HCT116 (cell line): ENCODE results near the gene TMEM26. TPM values are rescaled to one million over a fixed set of nuclear protein-coding genes. Genes with fewer than 3 reads are reported as not detected.

Experiments
- ATAC-seq: fragments of 200-7000 bp; cut with Tn5 transposase; 2 replicates; pipeline ENCODE4 v1.9.1; 2020; ENCODE audit warnings: mild to moderate bottlenecking, moderate library complexity
- BruUV-seq: library from RNA; stranded (reverse); fragments of 400-500 nt; replicated peaks from 2 replicates; lab custom pipeline; 2021; lab: Mats Ljungman, UMichigan
- CTCF ChIA-PET: fragments of 300-600 bp; sonication (Branson Sonifier 250); formaldehyde crosslinking; loops from one replicate; lab custom pipeline; 2021; ENCODE audit warnings: antibody characterized with exemption; lab: Charles Lee
- POLR2A ChIA-PET: fragments of 300-600, 350-600 bp; sonication (Branson Sonifier 250); formaldehyde crosslinking; loops from one replicate; lab custom pipeline; 2021; ENCODE audit warnings: antibody characterized with exemption; lab: Charles Lee
- RAD21 ChIA-PET, 2 experiments: fragments of 300-600 bp; sonication (Branson Sonifier 250); formaldehyde crosslinking; loops; one replicate each; lab custom pipeline; 2023; ENCODE audit warnings: low total read pairs in 2 of 2; ENCODE audit not compliant: uncharacterized antibody in 2 of 2, unreplicated experiment in 2 of 2, low non-redundant PET in 1 of 2; lab: Charles Lee
- DNase-seq: peaks from one replicate; pipeline ENCODE4 v3.0.0-alpha.2; 2010; ENCODE audit warnings: low read depth, low spot score
- H2AFZ ChIP-seq: fragments of 200-600 bp; shearing (Covaris generic), sonication (generic); 2 replicates; pipeline ENCODE4 v1.6.1; 2017; ENCODE audit warnings: low read depth, mixed run types, mixed read lengths, antibody characterized with exemption, low read length; ENCODE audit not compliant: poor library complexity, severe bottlenecking
- H3K27ac ChIP-seq: 2 replicates; pipeline ENCODE4 v1.5.1; 2012; ENCODE audit warnings: low read depth, low read length
- H3K27me3 ChIP-seq: fragments of 200-600 bp; sonication (generic); 2 replicates; pipeline ENCODE4 v1.6.1; 2016; ENCODE audit warnings: mixed run types, low read length, mixed read lengths; ENCODE audit not compliant: insufficient read depth
- H3K36me3 ChIP-seq, 2 experiments: fragments of 200-500 bp in 1 of 2; fragments of 200-600 bp in 1 of 2; sonication (Bioruptor generic) in 1 of 2; sonication (generic) in 1 of 2; 2 replicates each; pipeline versions ENCODE4 v1.5.1 to v1.6.1; 2014 to 2016; ENCODE audit warnings: low read length in 2 of 2, inconsistent platforms in 1 of 2, mixed read lengths in 1 of 2, mixed run types in 1 of 2; ENCODE audit not compliant: insufficient read depth in 2 of 2, control insufficient read depth in 1 of 2
- H3K4me1 ChIP-seq, 2 experiments: fragments of 200-600 bp in 1 of 2; sonication (generic) in 1 of 2; 2 replicates each; pipeline versions ENCODE4 v1.5.1 to v1.6.1; 2012 to 2017; ENCODE audit warnings: low read length in 2 of 2, inconsistent platforms in 1 of 2, mild to moderate bottlenecking in 1 of 2, mixed read lengths in 1 of 2, mixed run types in 1 of 2, moderate library complexity in 1 of 2; ENCODE audit not compliant: insufficient read depth in 2 of 2, control insufficient read depth in 1 of 2
- H3K4me2 ChIP-seq: fragments of 200-600 bp; sonication (generic); 2 replicates; pipeline ENCODE4 v1.6.1; 2017; ENCODE audit warnings: mixed run types, low read length, mixed read lengths
- H3K4me3 ChIP-seq, 2 experiments: fragments of 200-600 bp in 1 of 2; sonication (generic) in 1 of 2; replicated peaks in 1 of 2; 2 replicates each; pipeline ENCODE4 v1.5.1; 2011 to 2016; ENCODE audit warnings: low read length in 2 of 2, control low read depth in 1 of 2, low read depth in 1 of 2, mild to moderate bottlenecking in 1 of 2, mixed read lengths in 1 of 2, mixed run types in 1 of 2
- H3K79me2 ChIP-seq: fragments of 200-600 bp; sonication (generic); 2 replicates; pipeline ENCODE4 v1.6.1; 2017; ENCODE audit warnings: mild to moderate bottlenecking, mixed run types, low read length, moderate library complexity, mixed read lengths; ENCODE audit not compliant: insufficient read depth
- H3K9ac ChIP-seq: fragments of 200-600 bp; sonication (generic); 2 replicates; pipeline ENCODE4 v1.6.1; 2016; ENCODE audit warnings: low read length, mixed read lengths
- H3K9me2 ChIP-seq: fragments of 200-600 bp; sonication (generic), shearing (Covaris generic); 2 replicates; pipeline ENCODE4 v1.6.1; 2017; ENCODE audit warnings: mixed run types, mild to moderate bottlenecking, moderate library complexity; ENCODE audit not compliant: insufficient read depth
- H3K9me3 ChIP-seq, 2 experiments: fragments of 200-500 bp in 1 of 2; fragments of 200-600 bp in 1 of 2; sonication (Bioruptor generic) in 1 of 2; sonication (generic) in 1 of 2; 2 replicates each; pipeline ENCODE4 v1.6.1; 2014 to 2017; ENCODE audit warnings: low read length in 2 of 2, mixed read lengths in 2 of 2, inconsistent platforms in 1 of 2, low read depth in 1 of 2, mild to moderate bottlenecking in 1 of 2, mixed run types in 1 of 2, moderate library complexity in 1 of 2; ENCODE audit not compliant: control insufficient read depth in 1 of 2, insufficient read depth in 1 of 2
- H4K20me1 ChIP-seq: fragments of 200-600 bp; sonication (generic), shearing (Covaris generic); 2 replicates; pipeline ENCODE4 v1.6.1; 2017; ENCODE audit warnings: mixed run types, mild to moderate bottlenecking, moderate library complexity; ENCODE audit not compliant: insufficient read depth
- CBX3 ChIP-seq: IDR thresholded peaks from 2 replicates; pipeline ENCODE4 v1.6.1; 2012; ENCODE audit warnings: low read depth
- EGR1 ChIP-seq: IDR thresholded peaks from 2 replicates; pipeline ENCODE4 v1.6.1; 2012; ENCODE audit warnings: low read depth
- ELF1 ChIP-seq: IDR thresholded peaks from 2 replicates; pipeline ENCODE4 v1.6.1; 2012; ENCODE audit warnings: low read depth, borderline replicate concordance
- EZH2phosphoT487 ChIP-seq: fragments of 200-600 bp; IDR thresholded peaks from 2 replicates; pipeline ENCODE4 v1.6.1; 2018; ENCODE audit warnings: antibody characterized with exemption, borderline replicate concordance
- FOSL1 ChIP-seq: IDR thresholded peaks from 2 replicates; pipeline ENCODE4 v1.6.1; 2012; ENCODE audit warnings: low read depth
- JUND ChIP-seq: IDR thresholded peaks from 2 replicates; pipeline ENCODE4 v1.6.1; 2012
- POLR2A ChIP-seq: IDR thresholded peaks from 2 replicates; pipeline ENCODE4 v1.7.0; 2011; ENCODE audit warnings: borderline replicate concordance; ENCODE audit not compliant: insufficient read depth, insufficient read length; ENCODE audit errors: extremely low read depth
- RAD21 ChIP-seq: IDR thresholded peaks from 2 replicates; pipeline ENCODE4 v1.6.1; 2012; ENCODE audit warnings: low read depth, mild to moderate bottlenecking
- SIN3A ChIP-seq: IDR thresholded peaks from 2 replicates; pipeline ENCODE4 v1.6.1; 2012; ENCODE audit warnings: low read depth
- SP1 ChIP-seq: IDR thresholded peaks from 2 replicates; pipeline ENCODE4 v1.6.1; 2012; ENCODE audit warnings: low read depth
- ZFX ChIP-seq: fragments of 450-650 bp; IDR thresholded peaks from 2 replicates; pipeline ENCODE4 v1.6.1; 2017
- ZNF274 ChIP-seq: fragments of 200-500 bp; sonication (Bioruptor generic); IDR thresholded peaks from 2 replicates; pipeline ENCODE4 v1.6.1; 2014; ENCODE audit warnings: mild to moderate bottlenecking, low read depth, low read length, inconsistent platforms
- intact Hi-C: fragments of 100-400 bp; cut with micrococcal nuclease; formaldehyde crosslinking; loops from 2 replicates; pipeline ENCODE4 v1.10.0; 2022
- total RNA-seq: library from RNA; stranded (reverse); gene quantifications from one replicate; pipeline ENCODE4 v1.2.1, GENCODE V29; 2021; ENCODE audit not compliant: unreplicated experiment
- TF ChIP-seq, protein P1 (sequence below): IDR thresholded peaks from 2 replicates; pipeline ENCODE4 v1.6.1; 2012; ENCODE audit warnings: low read depth
- TF ChIP-seq, protein P2 (sequence below), 3 experiments: fragments of 200-600 bp in 1 of 3; sonication (generic) in 1 of 3; IDR thresholded peaks in 2 of 3; conservative IDR thresholded peaks in 1 of 3; 2 replicates each; pipeline ENCODE4 v1.5.1; 2012 to 2017; ENCODE audit warnings: low read depth in 2 of 3, low read length in 2 of 3, antibody characterized with exemption in 1 of 3, borderline replicate concordance in 1 of 3, control low read depth in 1 of 3, mild to moderate bottlenecking in 1 of 3, mixed read lengths in 1 of 3, mixed run types in 1 of 3, moderate library complexity in 1 of 3; ENCODE audit not compliant: insufficient read depth in 1 of 3
- TF ChIP-seq, protein P3 (sequence below): IDR thresholded peaks from 2 replicates; pipeline ENCODE4 v1.6.1; 2012

TMEM26 gene
- total RNA-seq, 1 experiment from 2014 or later: not detected

DNA sequence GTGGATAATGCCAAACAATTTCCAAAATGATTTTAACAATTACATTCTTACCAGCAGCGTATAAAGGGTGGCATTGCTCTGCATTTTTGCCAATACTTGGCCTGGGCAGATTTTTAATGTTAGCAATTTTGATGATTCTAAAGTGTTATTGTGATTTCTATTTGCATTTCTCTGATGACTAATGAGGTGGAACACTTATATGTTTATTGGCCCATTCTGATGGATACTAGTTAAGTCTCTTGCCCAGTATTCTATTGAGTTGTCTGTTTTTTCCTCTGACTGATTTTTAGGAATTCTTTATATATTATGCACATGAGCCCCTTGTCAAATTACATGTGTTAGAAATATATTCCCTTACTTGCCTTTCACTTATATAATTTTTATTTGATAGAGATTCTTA is 86.8 kb downstream of the TMEM26 start:
- ChIA-PET CTCF (no interaction called here), RAD21 (no interaction called here), POLR2A (no interaction called here)
- Histone ChIP-seq H3K4me2 (no peak overlapping the region), H4K20me1 (no peaks in the 10 kb centered on the region), H3K4me3 (no peak overlapping the region), H3K9me2 (no peaks in the 10 kb centered on the region), H2AFZ (no peak overlapping the region), H3K9me3 (no peaks in the 10 kb centered on the region), H3K4me1 (no peaks in the 10 kb centered on the region), H3K27me3 (no peaks in the 10 kb centered on the region), H3K36me3 (no peaks in the 10 kb centered on the region), H3K9ac (no peak overlapping the region), H3K79me2 (no peaks in the 10 kb centered on the region), H3K27ac (no peak overlapping the region)
- intact Hi-C loops: no loop called here
- no peak for ATAC-seq
- no TSS peak for BruUV-seq
- no peak for DNase-seq
- no peak for TF ChIP-seq CBX3
- TF ChIP-seq EGR1: no peak
- no peak for TF ChIP-seq SIN3A
- TF ChIP-seq SP1: no peak
- TF ChIP-seq, protein P1, sequence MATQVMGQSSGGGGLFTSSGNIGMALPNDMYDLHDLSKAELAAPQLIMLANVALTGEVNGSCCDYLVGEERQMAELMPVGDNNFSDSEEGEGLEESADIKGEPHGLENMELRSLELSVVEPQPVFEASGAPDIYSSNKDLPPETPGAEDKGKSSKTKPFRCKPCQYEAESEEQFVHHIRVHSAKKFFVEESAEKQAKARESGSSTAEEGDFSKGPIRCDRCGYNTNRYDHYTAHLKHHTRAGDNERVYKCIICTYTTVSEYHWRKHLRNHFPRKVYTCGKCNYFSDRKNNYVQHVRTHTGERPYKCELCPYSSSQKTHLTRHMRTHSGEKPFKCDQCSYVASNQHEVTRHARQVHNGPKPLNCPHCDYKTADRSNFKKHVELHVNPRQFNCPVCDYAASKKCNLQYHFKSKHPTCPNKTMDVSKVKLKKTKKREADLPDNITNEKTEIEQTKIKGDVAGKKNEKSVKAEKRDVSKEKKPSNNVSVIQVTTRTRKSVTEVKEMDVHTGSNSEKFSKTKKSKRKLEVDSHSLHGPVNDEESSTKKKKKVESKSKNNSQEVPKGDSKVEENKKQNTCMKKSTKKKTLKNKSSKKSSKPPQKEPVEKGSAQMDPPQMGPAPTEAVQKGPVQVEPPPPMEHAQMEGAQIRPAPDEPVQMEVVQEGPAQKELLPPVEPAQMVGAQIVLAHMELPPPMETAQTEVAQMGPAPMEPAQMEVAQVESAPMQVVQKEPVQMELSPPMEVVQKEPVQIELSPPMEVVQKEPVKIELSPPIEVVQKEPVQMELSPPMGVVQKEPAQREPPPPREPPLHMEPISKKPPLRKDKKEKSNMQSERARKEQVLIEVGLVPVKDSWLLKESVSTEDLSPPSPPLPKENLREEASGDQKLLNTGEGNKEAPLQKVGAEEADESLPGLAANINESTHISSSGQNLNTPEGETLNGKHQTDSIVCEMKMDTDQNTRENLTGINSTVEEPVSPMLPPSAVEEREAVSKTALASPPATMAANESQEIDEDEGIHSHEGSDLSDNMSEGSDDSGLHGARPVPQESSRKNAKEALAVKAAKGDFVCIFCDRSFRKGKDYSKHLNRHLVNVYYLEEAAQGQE: no peak
- no peak for TF ChIP-seq JUND
- TF ChIP-seq, protein P2, sequence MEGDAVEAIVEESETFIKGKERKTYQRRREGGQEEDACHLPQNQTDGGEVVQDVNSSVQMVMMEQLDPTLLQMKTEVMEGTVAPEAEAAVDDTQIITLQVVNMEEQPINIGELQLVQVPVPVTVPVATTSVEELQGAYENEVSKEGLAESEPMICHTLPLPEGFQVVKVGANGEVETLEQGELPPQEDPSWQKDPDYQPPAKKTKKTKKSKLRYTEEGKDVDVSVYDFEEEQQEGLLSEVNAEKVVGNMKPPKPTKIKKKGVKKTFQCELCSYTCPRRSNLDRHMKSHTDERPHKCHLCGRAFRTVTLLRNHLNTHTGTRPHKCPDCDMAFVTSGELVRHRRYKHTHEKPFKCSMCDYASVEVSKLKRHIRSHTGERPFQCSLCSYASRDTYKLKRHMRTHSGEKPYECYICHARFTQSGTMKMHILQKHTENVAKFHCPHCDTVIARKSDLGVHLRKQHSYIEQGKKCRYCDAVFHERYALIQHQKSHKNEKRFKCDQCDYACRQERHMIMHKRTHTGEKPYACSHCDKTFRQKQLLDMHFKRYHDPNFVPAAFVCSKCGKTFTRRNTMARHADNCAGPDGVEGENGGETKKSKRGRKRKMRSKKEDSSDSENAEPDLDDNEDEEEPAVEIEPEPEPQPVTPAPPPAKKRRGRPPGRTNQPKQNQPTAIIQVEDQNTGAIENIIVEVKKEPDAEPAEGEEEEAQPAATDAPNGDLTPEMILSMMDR (IDR thresholded peaks at IDR 0.05 in 2 of 3, conservative IDR thresholded peaks at IDR 0.05 in 1 of 3; ENCODE audit: borderline replicate concordance in 1 of 3, insufficient read depth in 1 of 3, low read depth in 2 of 3, low read length in 2 of 3): no peak
- no peak for TF ChIP-seq ELF1
- no peak for TF ChIP-seq ZNF274
- TF ChIP-seq ZFX: no peak
- TF ChIP-seq FOSL1: no peak
- no peak for TF ChIP-seq RAD21
- TF ChIP-seq POLR2A: no peak
- TF ChIP-seq EZH2phosphoT487: no peak
- TF ChIP-seq, protein P3, sequence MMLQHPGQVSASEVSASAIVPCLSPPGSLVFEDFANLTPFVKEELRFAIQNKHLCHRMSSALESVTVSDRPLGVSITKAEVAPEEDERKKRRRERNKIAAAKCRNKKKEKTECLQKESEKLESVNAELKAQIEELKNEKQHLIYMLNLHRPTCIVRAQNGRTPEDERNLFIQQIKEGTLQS: no peak
